Limb (tissue), 2 donors: ENCODE data around the gene CENPX.

Source experiments
- DNase-seq, 2 donors: peaks; one replicate each; pipeline ENCODE4 v3.0.0-alpha.2; 2016; ENCODE audit errors: extremely low spot score in 2 of 2

Gene CENPX

DNA sequence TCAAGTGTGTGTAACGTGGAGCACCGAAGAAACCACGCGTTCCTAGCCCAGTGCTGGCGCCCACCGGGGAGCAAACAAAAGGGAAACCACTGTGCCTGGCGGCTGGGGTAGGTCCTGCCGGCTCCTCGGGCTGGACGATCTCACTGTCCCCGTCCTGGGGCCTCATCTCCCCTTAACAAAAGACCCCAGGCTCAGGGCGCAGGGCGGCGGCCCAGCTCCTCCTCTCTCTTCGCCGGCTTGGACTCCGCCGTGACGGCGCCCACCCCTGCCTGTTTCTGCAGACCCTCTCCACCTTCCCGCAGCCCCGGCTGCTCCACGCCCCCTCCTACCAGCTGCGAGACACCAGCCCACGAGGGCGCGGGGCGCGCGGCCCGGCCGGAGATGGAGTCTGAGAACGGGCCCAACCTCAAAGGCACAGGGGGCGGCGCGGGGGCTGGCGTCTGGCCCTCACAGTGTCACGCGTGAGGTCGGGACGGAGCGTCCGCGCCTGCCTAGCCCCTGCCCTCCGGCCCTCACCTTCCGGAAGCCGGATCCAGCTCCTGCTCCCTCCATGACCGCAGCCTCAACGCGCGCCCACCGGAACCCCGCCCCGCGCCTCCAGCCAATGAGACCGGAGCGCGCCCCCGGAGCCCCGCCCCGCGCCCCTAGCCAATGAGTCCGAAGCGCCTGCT is at the start of gene CENPX:
CENPX (minus strand) TSS at position 569 of the 671 bp plus-strand sequence; CDS start at position 552, 17 bp downstream.
- DNase-seq: no peak

DNA sequence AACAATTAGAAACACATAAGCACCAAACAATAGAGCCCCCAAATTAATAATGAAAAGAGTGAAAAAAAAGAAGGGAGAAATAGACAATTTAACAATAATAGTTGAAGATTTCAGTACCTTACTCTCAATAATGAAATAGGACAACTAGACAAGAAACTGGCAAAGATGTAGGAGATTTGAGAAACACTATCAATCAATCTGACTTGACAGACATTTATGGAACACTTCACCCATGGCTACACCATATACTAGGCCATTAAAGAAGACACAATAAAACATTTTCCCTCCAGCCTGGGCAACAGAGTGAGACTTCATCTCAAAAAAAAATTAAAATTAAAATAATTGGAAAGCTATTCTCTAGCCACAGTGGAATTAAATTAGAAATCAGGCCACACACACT is 47.9 kb upstream of the CENPX start:
- no peak for DNase-seq

DNA sequence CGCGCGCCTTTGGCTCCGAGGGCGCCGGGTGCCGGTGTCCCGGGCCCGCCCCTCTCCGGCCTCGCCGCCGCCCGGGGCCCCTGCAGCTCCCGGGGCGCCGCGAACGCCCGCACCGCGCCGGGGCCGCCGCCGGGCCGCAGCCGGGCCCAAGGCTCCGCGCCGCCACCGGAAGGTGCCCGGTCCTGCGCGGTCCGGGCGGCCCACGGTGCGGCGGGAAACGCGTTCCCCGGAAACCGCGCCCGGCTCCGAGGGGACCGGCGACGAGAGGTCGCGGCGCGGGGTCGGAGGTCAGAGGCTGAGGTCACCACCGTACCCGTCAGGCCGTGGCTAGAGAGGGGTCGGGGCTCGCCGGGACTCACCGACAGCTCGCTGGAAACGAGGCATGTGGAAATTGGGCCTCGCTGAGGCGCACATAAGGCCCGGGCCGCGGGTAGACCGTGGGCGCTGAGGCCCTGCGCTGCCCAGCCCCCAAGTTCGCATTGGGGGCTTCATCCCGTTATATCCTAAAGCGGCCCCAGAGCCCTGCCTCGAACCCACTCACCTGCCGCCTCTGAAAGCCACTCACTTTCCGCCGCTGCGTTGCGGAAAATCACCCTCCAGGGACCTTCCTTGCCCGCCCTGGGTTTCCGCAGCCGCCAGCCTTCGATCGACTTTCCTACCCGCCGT is 43.1 kb upstream of the CENPX start, which contains the start of gene DUS1L:
DUS1L (minus strand) TSS at position 167 of the 666 bp plus-strand sequence. CDS start 745 bp downstream, outside the sequence.
- peak; percentile 13 to 83 for DNase-seq

DNA sequence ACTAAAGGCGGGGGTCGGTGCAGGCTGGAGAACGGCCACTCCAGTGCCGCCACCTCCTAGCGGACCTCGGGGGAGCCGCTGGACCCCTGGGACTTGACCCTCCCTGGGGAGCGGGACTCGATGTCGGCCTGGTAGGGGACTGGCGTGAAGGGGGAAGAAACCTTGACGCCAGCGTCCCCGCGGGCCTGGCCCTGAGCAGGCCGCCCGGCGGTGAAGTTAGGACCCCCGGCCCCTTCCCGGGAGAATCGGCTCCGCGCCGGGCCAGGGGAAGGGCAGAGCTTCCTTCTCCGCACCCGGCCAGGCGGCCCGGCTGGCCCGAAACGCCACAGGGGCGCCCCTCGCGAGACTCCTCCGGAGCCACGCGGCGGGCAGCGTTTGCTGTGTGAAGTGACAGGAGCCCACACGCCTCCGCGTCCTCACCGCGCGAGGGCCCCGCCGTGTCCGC is 42.5 kb upstream of the CENPX start:
- DNase-seq: no peak

DNA sequence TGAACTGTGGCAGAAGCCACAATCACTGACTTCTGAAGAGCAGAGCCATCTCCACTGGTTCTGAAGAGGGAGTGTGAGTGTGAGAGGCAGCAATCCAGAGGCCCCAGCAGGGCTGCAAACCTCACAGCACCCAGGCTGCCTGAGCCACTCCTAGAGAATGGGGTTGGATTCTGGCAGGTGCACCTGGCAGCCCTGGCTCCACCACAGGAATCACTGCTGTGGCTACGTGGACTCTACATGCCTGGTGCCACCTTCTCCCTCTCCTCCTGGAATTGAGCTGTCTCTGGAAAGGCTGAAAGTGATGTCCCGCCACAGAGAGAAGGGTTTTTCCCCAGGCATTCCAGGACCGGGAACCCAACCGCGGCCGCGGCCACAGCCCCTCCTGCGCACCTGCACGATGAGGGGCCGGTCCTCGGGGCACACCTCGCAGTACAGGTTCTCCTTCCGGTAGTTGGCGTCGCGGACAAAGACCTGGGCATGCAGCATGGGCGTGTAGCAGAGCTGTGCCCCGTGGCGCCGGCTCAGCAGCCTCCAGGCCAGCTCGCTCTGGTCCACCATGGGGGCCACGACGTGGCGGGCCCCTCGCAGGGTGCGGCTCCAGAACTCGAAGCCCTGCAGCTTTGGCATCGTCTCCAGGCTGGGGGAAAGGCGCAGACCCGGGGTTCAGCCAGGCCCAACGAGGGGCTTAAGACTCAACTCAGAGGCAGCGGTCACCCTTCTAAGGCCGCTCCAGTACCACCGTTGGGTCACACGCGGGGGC is 41.9 kb upstream of the CENPX start:
- DNase-seq: no peak

GRCh38 chr17:82063424-82064415 is 41.0 kb upstream of the CENPX start:
- no peak for DNase-seq

DNA sequence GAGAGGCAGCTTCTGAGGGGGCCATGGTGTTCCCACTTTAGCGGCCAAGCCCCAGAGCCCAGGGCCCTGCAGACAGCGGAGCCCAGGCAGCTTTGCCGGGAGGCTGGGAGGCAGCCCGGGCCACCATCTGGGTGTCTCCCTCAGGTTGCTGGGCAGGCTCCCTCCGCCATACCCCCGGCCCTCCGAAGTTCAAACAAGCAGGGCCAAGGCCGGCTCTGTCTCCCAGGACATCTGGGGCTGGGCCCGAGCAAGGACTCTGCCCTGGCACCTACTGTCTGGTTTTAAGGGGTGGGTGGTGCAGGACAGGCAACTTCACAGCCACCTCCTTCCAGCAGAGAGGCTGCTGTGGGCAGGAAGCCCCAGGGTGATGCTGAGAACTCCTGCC is 40.3 kb upstream of the CENPX start:
- no peak for DNase-seq

DNA sequence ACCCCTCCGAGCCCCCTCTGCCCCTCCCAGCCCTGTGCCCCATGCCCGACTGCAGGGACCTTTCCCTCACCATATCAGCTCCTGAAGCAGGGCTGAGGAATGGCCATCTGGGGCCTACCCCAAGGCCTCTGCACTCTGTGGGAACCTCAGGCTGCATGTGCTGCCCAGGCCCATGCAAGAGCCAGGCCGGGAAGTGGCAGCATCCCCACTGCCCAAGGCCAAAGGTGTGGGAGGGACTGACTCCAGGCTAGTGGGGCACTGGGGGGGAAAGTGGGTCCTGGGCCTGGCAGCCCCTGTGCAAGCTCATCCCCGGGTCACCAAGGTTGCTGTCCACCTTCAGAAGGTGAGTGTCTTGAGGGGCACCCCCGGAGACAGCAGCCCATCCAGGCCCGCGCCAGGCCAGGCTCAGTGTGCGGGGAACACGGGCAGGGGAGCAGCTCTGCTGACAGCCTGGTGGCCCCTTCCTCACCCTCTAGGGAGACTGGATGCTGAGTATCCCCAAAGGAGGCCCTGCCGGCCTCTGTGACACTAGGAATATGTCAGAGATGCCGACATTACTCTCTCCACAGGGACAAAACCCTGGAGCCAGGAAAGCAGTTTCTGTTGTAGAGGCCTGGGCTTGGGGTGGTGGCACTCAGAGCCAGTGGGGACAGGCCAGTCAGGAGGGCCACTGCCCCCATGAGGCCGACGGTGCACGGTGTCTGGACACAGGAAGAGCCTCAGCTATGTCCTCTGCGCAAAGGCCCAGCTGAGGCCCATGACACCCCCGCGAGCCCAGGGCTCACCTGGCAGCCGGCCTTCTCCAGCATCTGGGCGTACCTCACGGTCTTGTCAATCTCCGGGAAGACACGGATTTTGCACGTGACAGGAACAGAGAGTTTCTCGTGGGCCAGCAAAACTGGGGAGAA is 39.7 kb upstream of the CENPX start:
- no peak for DNase-seq

GRCh38 chr17:82061047-82061925 is 38.6 kb upstream of the CENPX start:
- DNase-seq: no peak

- DNase-seq: no peak
These were observed 37.9 kb upstream of the CENPX start for GRCh38 chr17:82060614-82061013.

DNA sequence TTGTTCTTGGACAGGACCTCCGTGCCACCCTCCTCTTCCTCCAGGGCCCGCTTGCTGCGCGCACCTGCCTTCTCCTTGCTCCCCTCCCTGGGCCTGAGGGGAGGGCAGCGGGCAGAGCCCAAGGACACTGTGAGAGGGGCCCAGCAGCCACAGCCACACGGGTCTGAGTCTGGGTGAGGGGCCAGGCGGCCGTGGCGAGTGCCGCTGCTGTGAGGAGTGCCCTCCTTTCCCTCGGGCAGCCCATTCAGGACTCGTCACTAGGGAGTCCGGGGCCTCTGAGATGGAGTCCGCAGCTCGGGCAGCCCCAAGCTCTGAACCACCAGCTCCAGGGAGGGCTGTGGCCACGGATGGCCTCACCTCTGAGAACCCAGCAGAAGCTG is 37.3 kb upstream of the CENPX start:
- no peak for DNase-seq

DNA sequence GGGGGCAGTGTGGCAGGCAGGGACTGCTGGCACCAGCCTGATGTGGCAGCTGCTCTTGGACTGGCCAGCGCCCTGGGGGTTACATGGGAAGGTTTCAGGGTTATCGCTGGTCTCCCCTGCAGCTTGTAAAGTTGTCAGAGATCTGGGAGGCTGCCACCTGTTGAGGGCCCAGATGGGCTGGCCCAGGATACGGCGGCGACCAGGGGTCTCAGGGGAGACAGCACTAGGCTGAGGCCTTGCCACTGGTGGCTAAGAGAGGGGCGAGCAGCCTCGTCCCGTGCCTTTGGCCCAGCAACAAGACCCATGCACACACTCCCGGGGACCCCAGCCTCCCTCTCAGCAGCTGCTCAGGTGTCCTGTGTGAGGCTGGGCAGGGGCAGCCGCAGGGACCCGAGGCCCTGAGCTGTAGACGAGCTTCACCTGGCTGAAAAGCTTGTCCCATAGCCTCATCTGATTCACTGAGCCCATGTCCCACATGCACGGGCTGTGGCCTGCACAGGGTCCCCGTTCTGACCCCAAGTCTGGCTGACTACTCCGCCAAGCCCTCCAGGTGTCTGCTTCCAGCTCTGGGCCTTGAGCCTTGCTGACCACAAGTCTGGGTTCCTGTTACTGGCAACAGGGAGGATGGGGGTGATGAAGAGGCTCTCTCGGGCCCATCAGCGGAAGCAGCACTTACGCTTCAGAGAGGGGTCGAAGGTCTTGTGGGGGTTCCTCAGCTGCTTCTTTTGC is 36.8 kb upstream of the CENPX start:
- DNase-seq: no peak

DNA sequence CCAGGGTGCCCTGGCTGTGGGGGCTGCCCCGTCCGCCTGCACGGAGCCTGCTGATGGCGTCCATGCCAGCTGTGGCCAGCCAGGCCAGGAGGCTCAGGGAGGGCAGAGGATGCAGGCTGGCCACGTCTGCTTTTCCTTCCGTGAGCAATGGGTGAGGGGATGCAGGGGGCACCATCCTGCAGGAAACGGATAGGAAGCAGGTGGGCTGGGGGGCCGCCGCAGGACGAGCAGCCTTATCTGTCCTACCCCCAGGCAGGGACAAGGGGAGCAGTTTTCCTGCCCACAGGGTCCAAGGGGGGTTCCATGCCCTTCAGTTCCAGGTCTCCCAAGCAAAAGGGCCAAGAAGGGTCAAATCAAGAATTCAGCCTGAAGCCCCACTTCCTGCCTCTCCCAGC is 36.2 kb upstream of the CENPX start:
- DNase-seq: no peak

DNA sequence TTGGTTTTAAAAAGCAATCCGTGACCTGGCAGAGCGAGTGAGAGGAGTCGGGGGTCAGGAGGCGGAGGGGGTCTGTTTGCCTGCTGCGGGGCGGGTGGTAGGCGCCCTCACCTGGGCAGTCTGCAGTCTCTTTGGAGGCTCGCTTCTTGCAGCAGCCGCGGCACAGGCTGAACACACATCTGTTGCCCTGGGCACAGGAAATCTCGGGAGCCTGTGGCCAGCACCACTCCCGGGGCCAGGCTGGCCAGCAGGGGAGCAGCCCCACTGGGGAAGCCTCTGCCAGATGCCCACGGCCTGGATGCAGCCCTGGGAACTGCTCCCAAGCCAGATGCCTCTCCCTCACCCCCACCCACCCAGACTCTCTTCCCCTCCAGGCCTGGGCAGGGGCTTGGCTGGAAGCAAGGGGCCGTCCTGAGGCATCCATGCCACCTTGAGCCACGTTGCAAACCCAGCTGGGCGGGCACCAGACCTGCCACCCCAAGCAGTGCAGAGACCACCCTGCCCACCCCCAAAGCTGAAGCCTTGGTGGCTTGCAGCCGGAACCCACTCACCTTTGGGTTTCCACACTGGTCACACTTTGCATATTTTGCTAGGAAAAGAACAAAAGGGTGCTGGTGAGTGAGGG is 35.7 kb upstream of the CENPX start:
- DNase-seq: no peak

DNA sequence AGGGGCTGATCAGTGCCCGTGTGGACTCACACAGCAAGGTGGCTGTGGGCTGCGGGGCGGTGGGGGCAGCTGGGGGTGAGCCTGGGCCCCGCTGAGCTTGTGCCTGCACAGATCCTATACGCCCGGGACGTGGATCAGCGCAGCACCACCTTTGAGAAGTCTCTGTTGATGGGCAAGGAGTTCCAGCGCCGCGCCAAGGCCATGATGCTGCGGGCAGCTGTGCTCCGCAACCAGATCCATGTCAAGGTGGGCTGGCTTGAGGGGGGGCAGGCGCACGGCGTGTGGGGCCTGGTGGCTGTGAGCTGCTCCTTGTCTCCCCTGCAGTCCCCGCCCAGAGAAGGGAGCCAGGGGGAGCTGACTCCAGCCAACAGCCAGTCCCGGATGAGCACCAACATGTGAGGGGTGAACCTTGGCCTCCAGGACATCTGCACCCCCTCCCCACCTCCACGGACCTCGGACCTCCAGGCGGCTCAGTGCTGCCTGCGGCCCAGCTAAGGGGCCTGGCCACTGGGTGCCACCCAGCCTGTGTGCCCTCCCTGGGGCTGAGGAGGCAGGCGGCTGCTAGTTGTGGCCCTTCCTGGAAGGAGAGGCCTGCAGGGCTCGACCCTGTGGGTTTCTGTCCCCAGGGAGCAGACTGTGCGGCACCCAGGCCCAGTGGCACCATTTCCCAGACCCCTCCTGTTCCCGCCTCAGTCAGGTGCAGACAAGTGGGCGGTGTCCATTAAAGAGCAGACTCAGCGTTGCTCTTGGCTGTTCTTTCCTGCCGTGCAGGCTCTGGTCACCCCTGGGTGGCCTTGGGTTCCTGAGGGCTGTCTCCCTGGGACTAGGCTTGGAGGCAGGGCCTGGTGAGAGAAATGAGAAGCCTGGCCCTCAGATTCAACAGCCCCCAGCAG is 34.3 kb upstream of the CENPX start:
- no peak for DNase-seq

- DNase-seq: no peak
These were observed 33.5 kb upstream of the CENPX start for GRCh38 chr17:82055965-82056728.
